GM23248 (cell line): ENCODE measurements around the gene ZNF532. TPM values are rescaled to one million over a fixed set of nuclear protein-coding genes. Genes with fewer than 3 reads are reported as not detected.

Source experiments
- DNase-seq: peaks from one replicate; pipeline ENCODE4 v3.0.0-alpha.2; 2015
- H2AFZ ChIP-seq: fragments of 200-600 bp; sonication (generic); 2 replicates; pipeline ENCODE4 v1.6.1; 2016; ENCODE audit warnings: antibody characterized with exemption
- H3F3A ChIP-seq: fragments of 200-600 bp; sonication (generic); 2 replicates; pipeline ENCODE4 v1.6.1; 2016; ENCODE audit warnings: mild to moderate bottlenecking, antibody characterized with exemption, mixed run types; ENCODE audit not compliant: insufficient read depth
- H3K27ac ChIP-seq: fragments of 200-600 bp; sonication (generic); 2 replicates; pipeline ENCODE4 v1.5.1; 2016; ENCODE audit warnings: mild to moderate bottlenecking
- H3K27me3 ChIP-seq: fragments of 200-600 bp; sonication (generic); replicated peaks from 2 replicates; pipeline ENCODE4 v1.6.1; 2016; ENCODE audit warnings: mild to moderate bottlenecking; ENCODE audit not compliant: insufficient read depth
- H3K36me3 ChIP-seq: fragments of 200-600 bp; sonication (generic); 2 replicates; pipeline ENCODE4 v1.6.1; 2016; ENCODE audit warnings: low read depth, mild to moderate bottlenecking
- H3K4me1 ChIP-seq: fragments of 200-600 bp; sonication (generic); 2 replicates; pipeline ENCODE4 v1.6.1; 2016; ENCODE audit warnings: mild to moderate bottlenecking; ENCODE audit not compliant: insufficient read depth
- H3K4me2 ChIP-seq: fragments of 200-600 bp; sonication (generic); one replicate; pipeline ENCODE4 v1.6.1; 2016; ENCODE audit warnings: mild to moderate bottlenecking; ENCODE audit not compliant: unreplicated experiment
- H3K4me3 ChIP-seq: fragments of 200-600 bp; sonication (generic); 2 replicates; pipeline ENCODE4 v1.5.1; 2016; ENCODE audit warnings: mild to moderate bottlenecking
- H3K79me2 ChIP-seq: fragments of 200-600 bp; sonication (generic); 2 replicates; pipeline ENCODE4 v1.6.1; 2016; ENCODE audit warnings: mild to moderate bottlenecking; ENCODE audit not compliant: insufficient read depth
- H3K9ac ChIP-seq: fragments of 200-600 bp; sonication (generic); 2 replicates; pipeline ENCODE4 v1.6.1; 2016; ENCODE audit warnings: mild to moderate bottlenecking
- H3K9me2 ChIP-seq: fragments of 200-600 bp; sonication (generic); 2 replicates; pipeline ENCODE4 v1.6.1; 2016; ENCODE audit warnings: mixed run types, mild to moderate bottlenecking, moderate library complexity; ENCODE audit not compliant: insufficient read depth
- H3K9me3 ChIP-seq: fragments of 200-600 bp; sonication (generic); one replicate; pipeline ENCODE4 v1.6.1; 2017; ENCODE audit warnings: low read depth
- H4K20me1 ChIP-seq: fragments of 200-600 bp; sonication (generic); 2 replicates; pipeline ENCODE4 v1.6.0; 2016; ENCODE audit not compliant: insufficient read depth
- EZH2 ChIP-seq: fragments of 200-600 bp; sonication (generic); IDR thresholded peaks from 2 replicates; pipeline ENCODE4 v1.6.1; 2018; ENCODE audit warnings: antibody characterized with exemption, mild to moderate bottlenecking; ENCODE audit not compliant: insufficient read depth, poor library complexity, severe bottlenecking
- EZH2phosphoT487 ChIP-seq: fragments of 200-600 bp; sonication (generic); IDR thresholded peaks from 2 replicates; pipeline ENCODE4 v1.6.1; 2018; ENCODE audit warnings: antibody characterized with exemption, moderate library complexity, mild to moderate bottlenecking, low read depth; ENCODE audit not compliant: insufficient read depth
- WGBS, 2 experiments: methylation state at CpG; one replicate each; pipeline ENCODE4 v1.1.6; 2015 to 2017; ENCODE audit warnings: low lambda C conversion rate in 2 of 2, low coverage in 1 of 2; ENCODE audit errors: missing lambda C conversion rate in 2 of 2; 5-methylcytosine and 5-hydroxymethylcytosine counted together
- in situ Hi-C: fragments of 300-500 bp; cut with MboI; formaldehyde crosslinking; loops from 2 replicates; pipeline ENCODE4 v1.15.0; 2020
- polyA plus RNA-seq: library from polyadenylated mRNA; unstranded; fragments of >200 nt; fragmentation: Nextera tagmentation; extraction: Ambion mirVana; gene quantifications from 2 replicates; pipeline ENCODE4 v1.2.1, GENCODE V29; 2016
- total RNA-seq: library from RNA; depleted of rRNA; stranded (reverse); fragments of >200 nt; shearing (Covaris generic); gene quantifications from 2 replicates; pipeline ENCODE4 v1.2.3, GENCODE V29; 2014

Gene ZNF532
- total and polyA plus RNA-seq, 2 experiments from 2014 or later, result 13.2 to 31.9 TPM

DNA sequence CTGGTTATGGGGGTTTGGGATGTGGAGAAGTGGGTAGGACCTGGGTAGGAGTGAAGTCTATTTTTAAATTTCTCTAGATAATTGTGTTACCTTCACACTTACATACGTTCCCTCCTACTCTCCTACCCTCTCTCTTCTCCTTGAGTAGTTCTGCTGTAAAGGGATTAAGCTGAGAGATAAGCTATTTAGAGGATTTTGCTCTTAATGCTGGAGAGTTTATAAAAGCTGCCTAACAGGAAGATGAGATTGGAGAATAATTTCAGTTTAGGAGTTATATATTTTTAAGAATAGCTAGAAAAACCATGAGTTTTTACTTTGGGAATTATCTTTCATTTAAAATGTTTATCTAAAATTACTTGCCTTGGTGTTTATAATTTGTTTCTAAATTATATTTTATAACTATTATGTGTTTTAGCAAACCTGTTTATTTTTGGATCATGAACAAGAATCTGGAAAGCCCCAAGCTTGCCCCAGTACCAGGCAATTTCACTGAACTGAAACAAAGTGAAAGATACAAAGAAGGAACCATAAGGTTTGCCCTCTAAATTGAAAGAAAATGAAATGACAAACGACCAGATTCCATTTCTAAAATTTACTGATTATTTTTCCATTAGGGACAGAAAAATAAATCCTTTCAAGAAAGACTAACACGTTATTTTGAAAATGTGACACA is 101.5 kb downstream of the ZNF532 start:
- Histone ChIP-seq H3K9me3 (no peaks in the 10 kb centered on the region), H4K20me1 (no peaks in the 10 kb centered on the region), H3K27ac (no peak overlapping the region), H2AFZ (no peak overlapping the region), H3K4me1 (peaks cover 8% of the 10 kb centered on the region), H3K9ac (no peak overlapping the region), H3K9me2 (no peaks in the 10 kb centered on the region), H3K27me3 (no peaks in the 10 kb centered on the region), H3K4me3 (no peak overlapping the region), H3F3A (peaks cover 8% of the 10 kb centered on the region; the same call in 1 of the 2 replicates), H3K36me3 (no peaks in the 10 kb centered on the region), H3K79me2 (peaks cover 10% of the 10 kb centered on the region; the same call in 1 of the 2 replicates), H3K4me2 (no peak overlapping the region)
- 55 to 61% methylated on average over 3 of the region's 3 CpGs for WGBS, 2 experiments
- TF ChIP-seq EZH2 (no peak), EZH2phosphoT487 (no peak)
- no peak for DNase-seq
- in situ Hi-C loops, result no loop called here

- Histone ChIP-seq H3K36me3 (no peaks in the 10 kb centered on the region), H3K4me3 (no peak overlapping the region), H3K9me2 (no peaks in the 10 kb centered on the region), H3K4me2 (no peak overlapping the region), H3K79me2 (peaks cover 10% of the 10 kb centered on the region; the same call in 1 of the 2 replicates), H3K27me3 (no peaks in the 10 kb centered on the region), H3F3A (peaks cover 8% of the 10 kb centered on the region; the same call in 1 of the 2 replicates), H3K4me1 (peaks cover 8% of the 10 kb centered on the region), H3K9me3 (no peaks in the 10 kb centered on the region), H3K9ac (no peak overlapping the region), H3K27ac (no peak overlapping the region), H4K20me1 (no peaks in the 10 kb centered on the region), H2AFZ (no peak overlapping the region)
- 59 to 67% methylated on average over 3 of the region's 3 CpGs for WGBS, 2 experiments
- no peak for DNase-seq
- in situ Hi-C loops, result no loop called here
- TF ChIP-seq EZH2 (no peak), EZH2phosphoT487 (no peak)
Observed at GRCh38 chr18:58966704-58967103, 102.0 kb downstream of the ZNF532 start.

GRCh38 chr18:58967751-58968254 is 103.1 kb downstream of the ZNF532 start:
- no peak overlapping the region for H3K4me2 ChIP-seq
- H3K4me1 ChIP-seq, result peaks cover 8% of the 10 kb centered on the region
- no peaks in the 10 kb centered on the region for H3K9me2 ChIP-seq
- no peak overlapping the region for H3K4me3 ChIP-seq
- H3K36me3 ChIP-seq, result no peaks in the 10 kb centered on the region
- no peak for DNase-seq
- no peaks in the 10 kb centered on the region for H3K9me3 ChIP-seq
- H4K20me1 ChIP-seq, result no peaks in the 10 kb centered on the region
- H3K9ac ChIP-seq, result no peak overlapping the region
- no peaks in the 10 kb centered on the region for H3K27me3 ChIP-seq
- in situ Hi-C loops, result no loop called here
- no peak for TF ChIP-seq EZH2phosphoT487
- no peak for TF ChIP-seq EZH2
- H3K79me2 ChIP-seq, result peaks cover 11% of the 10 kb centered on the region; the same call in 1 of the 2 replicates
- WGBS, 2 experiments, result 41 to 49% methylated on average over 5 of the region's 5 CpGs
- H2AFZ ChIP-seq, result no peak overlapping the region
- no peak overlapping the region for H3K27ac ChIP-seq
- peaks cover 8% of the 10 kb centered on the region; the same call in 1 of the 2 replicates for H3F3A ChIP-seq

DNA sequence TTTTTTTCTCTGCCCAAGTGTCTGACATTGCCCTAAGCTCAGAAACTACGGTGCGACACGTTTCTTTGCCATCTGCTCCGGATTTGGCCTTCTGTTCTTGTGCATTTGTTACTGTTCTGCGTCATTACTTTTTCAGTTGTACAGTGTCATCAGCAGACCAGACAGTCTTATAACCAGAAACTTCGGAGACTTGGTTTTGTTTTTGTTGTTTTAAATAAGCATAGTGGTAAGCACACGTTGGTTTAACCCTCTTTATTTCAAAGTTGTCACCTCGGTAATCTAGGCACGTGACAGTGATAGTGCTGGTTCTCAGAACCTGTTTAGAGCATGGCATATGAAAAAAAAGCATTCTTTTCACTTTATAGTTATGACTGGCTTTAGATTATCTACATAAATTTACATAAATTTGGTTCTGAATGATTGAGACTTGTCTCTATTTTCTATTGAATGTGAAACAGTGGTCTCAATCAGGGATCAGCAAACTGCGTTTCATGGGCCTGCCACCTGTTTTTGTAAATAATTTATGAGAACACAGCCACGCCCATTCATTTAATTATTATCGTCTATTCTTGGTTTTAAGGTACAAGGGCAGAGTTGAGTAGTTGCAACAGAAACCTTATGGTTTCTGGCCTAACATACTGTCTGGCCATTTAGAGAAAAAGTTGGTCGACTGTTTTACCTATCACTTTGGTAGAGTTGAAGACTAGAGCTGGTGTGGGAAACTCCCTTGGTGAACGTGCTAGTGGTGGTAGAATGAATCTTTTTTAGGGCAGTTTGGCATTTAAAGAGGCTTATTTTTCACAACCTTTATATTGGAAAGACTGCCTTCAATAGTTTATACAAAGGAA is 106.5 kb downstream of the ZNF532 start:
- Histone ChIP-seq H3K36me3 (no peaks in the 10 kb centered on the region), H3K9ac (no peak overlapping the region), H3F3A (no peaks in the 10 kb centered on the region), H3K9me2 (no peaks in the 10 kb centered on the region), H3K27ac (no peak overlapping the region), H3K79me2 (peaks cover 10% of the 10 kb centered on the region; the same call in 1 of the 2 replicates), H3K4me1 (no peaks in the 10 kb centered on the region), H3K27me3 (no peaks in the 10 kb centered on the region), H3K4me2 (no peak overlapping the region), H4K20me1 (no peaks in the 10 kb centered on the region), H3K4me3 (no peak overlapping the region), H2AFZ (no peak overlapping the region), H3K9me3 (no peaks in the 10 kb centered on the region)
- TF ChIP-seq EZH2phosphoT487, result no peak
- TF ChIP-seq EZH2, result no peak
- DNase-seq, result no peak
- in situ Hi-C loops, result no loop called here
- 78 to 79% methylated on average over 14 of the region's 14 CpGs for WGBS, 2 experiments
